SKM-1 treated with dmso at 0.1 percent for 144 hours (cell line): Measurements from ENCODE around the gene NXPH4.

Experiments
- DNase-seq: peaks from one replicate; lab custom pipeline; 2025; ENCODE audit not compliant: unreplicated experiment; lab: John Stamatoyannopoulos, UW

Gene NXPH4

DNA sequence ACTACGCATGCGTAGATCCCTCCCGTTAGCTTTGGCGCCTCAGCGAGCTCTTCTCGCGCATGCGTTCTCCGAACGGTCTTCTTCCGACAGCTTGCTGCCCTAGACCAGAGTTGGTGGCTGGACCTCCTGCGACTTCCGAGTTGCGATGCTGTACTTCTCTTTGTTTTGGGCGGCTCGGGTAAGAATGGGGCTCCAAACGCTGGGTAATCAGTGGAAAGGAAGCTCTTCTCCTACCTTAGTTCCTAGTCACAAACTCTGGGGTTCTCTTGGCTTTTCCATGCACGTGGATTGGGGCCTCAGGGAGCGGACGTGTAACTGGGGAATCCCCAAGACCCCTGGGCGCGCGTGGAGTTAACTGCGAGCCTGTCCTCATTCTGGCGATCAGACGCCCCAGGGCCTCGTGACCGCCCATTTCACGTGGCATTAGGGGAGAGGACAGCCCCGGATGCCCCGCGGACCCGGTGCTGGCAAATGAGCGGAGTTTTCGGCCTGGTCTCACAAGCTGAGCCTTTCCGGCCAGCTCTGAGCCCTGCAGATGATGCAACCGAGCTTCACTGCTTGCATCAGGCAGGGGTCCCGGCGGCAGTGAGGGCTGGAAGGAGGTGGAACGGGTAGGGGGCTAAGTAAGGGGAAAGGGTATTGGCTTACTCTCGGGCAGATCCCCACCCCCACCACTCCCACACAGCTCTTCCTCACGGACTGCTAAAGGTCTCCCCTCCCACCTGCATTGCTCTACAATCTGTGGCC is 13.2 kb downstream of the NXPH4 start, which contains the start of gene SHMT2:
Gene SHMT2 (plus strand): TSS at position 78 of the 747 bp plus-strand sequence. CDS start 68 bp downstream, at position 146.
- peak; percentile 81 for DNase-seq

DNA sequence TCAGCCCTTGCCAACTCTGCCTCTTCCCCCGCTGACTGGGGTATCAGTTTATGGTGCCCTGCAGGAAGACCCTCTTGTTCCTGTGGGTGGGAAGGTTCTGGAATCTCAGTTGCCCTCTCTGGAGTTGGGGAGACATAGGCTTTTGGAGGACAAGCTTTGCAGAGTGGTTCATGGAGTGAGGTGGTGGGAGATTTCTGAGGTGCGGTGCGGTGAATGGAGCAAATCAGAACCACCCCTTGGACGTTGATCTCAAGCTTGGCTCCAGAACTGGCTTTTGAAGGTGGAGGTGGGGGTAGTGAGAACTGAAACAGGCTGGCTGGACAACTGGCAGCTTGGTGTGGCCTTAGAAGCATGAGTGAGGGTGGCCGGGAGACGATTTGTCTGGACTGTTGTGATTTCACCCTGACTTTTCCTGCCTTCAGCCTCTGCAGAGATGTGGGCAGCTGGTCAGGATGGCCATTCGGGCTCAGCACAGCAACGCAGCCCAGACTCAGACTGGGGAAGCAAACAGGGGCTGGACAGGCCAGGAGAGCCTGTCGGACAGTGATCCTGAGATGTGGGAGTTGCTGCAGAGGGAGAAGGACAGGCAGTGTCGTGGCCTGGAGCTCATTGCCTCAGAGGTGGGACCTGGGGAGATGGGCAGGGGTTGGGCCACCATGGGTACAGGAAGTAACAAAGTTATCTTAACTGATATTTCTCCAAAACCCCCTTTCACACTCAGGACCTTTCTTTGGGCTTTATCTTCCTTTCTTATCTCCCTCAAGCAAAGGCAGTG is 14.0 kb downstream of the NXPH4 start:
- no peak for DNase-seq

DNA sequence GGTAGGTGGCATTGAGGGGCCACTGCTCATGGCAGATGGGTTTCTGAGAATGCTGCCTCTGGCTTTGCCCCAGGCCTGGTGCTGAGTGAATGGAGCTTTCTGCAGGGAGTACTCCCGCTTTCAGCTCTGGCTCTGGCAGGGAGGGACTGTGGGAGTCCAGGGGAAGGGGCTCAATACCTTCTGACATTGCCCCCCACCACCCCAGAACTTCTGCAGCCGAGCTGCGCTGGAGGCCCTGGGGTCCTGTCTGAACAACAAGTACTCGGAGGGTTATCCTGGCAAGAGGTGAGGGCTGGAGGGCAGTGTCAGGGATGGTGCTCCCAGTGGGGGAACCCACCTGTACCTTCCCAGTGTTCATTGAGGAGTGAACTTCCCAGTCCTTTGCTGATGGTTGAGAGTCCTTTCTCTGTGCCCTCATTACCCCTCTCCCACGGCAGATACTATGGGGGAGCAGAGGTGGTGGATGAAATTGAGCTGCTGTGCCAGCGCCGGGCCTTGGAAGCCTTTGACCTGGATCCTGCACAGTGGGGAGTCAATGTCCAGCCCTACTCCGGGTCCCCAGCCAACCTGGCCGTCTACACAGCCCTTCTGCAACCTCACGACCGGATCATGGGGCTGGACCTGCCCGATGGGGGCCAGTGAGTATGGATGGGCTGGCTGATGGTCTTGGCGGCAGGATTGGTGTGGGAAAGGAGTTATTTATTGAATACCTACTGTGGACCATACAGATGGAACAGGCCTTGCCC is 14.9 kb downstream of the NXPH4 start:
- no peak for DNase-seq

DNA sequence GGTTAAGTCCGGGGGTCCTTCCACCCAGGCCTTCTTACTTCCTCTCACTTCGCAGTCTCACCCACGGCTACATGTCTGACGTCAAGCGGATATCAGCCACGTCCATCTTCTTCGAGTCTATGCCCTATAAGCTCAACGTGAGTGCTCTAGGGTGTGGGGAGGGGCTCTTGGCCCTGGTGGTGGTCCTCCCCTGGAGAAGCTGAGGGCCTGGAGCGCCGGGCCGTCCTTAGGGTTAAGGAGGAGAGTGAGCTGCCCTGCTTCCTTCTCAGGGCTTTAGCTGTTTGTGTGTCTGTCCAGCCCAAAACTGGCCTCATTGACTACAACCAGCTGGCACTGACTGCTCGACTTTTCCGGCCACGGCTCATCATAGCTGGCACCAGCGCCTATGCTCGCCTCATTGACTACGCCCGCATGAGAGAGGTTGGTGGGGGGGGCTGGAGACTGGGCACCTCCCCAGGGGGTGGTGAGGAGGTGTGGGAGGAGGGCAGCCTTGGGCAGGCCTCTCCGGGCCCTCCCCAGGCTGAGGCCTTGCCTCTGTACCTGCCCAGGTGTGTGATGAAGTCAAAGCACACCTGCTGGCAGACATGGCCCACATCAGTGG is 15.7 kb downstream of the NXPH4 start:
- DNase-seq, result no peak

DNA sequence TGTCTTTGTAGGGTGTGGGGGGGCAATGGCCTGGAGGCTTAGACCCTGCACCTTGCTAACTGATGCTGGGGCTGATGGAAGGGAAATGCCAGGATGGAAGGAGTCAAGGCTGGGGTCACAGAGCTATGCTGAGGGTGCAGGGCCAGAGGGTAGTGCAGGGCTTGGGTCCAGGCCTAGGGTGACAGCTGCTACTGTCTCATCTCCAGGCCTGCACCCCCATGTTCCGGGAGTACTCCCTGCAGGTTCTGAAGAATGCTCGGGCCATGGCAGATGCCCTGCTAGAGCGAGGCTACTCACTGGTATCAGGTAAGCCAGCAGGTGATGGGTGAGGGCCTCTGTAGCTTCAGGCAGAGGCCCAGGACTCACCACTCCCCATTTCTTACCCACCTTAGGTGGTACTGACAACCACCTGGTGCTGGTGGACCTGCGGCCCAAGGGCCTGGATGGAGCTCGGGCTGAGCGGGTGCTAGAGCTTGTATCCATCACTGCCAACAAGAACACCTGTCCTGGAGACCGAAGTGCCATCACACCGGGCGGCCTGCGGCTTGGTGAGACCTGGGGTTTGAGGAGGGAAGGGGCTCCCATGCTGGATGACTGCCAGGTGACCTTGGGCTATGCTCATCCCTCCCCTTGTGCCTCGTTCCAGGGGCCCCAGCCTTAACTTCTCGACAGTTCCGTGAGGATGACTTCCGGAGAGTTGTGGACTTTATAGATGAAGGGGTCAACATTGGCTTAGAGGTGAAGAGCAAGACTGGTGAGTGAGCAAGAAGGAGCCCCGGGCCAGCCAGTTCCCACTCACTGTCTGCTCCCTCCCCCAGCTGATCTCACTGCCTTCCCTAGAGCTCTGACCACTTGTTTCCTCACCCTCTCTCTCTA is 17.0 kb downstream of the NXPH4 start:
- DNase-seq, result no peak

DNA sequence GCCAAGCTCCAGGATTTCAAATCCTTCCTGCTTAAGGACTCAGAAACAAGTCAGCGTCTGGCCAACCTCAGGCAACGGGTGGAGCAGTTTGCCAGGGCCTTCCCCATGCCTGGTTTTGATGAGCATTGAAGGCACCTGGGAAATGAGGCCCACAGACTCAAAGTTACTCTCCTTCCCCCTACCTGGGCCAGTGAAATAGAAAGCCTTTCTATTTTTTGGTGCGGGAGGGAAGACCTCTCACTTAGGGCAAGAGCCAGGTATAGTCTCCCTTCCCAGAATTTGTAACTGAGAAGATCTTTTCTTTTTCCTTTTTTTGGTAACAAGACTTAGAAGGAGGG is 17.6 kb downstream of the NXPH4 start:
- no peak for DNase-seq

DNA sequence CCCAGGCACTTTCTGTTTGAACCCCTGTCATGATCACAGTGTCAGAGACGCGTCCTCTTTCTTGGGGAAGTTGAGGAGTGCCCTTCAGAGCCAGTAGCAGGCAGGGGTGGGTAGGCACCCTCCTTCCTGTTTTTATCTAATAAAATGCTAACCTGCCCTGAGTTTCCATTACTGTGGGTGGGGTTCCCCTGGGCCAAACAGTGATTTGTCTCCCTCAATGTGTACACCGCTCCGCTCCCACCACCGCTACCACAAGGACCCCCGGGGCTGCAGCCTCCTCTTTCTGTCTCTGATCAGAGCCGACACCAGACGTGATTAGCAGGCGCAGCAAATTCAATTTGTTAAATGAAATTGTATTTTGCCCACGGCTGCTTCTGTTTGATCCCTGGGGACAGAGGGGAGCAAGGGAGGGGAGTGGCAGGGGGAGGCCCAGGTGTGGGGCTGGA is 18.0 kb downstream of the NXPH4 start:
- DNase-seq, result no peak

DNA sequence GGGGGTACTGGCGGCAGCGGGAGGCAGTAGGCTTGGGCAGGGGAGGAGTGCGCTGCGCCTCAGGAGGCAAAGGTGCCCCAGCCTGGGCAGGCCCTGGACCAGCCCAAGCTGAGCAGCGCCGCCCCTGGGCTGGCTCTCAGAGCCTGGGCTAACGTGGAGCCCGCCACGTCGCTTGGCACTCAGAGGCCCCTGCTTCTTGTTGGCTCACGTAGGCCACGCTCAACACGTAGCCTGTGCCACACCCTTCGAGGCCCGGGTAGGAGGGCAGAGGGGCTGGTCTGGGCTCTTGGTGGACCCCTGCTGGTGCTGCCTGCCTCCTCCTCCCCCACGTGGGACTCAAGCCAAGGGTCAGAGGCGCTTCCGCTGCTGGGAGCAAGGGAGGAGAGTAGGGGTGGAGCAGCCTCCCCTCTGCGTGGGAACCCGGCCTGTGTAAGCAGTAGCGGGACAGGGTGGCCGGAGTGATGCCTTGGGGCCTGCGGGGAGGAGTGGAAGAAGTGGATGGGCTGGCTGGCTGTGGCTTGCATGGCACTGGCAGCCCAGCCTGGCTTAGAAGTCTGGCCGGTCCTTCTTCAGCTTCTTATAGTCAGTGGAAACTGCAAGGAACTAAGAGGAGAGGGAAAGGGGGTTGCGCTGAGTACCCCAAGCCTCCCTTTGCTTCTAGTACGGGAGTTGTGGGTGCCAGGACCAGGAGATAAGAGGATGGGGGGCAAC is 18.6 kb downstream of the NXPH4 start:
- DNase-seq, result no peak

DNA sequence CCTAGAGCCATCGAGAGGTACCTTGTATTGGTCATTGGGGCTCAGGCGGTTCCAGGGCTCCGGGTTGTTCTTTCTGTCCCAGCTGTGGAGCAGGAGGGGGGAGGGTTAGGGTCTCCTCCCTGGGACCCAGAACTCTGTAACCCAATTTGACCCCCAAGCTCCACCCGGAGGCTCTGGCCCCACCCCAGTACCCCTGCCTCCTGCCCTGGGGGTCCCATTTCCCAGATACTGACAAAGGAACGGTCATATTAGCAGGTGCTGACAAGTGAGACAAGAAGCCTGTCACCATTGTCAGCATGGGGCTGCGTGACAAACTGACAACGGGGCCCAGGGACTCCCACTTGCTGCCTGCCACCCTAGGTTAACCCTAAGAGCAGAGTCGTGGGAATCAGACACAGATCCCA is 19.1 kb downstream of the NXPH4 start:
- DNase-seq, result no peak

DNA sequence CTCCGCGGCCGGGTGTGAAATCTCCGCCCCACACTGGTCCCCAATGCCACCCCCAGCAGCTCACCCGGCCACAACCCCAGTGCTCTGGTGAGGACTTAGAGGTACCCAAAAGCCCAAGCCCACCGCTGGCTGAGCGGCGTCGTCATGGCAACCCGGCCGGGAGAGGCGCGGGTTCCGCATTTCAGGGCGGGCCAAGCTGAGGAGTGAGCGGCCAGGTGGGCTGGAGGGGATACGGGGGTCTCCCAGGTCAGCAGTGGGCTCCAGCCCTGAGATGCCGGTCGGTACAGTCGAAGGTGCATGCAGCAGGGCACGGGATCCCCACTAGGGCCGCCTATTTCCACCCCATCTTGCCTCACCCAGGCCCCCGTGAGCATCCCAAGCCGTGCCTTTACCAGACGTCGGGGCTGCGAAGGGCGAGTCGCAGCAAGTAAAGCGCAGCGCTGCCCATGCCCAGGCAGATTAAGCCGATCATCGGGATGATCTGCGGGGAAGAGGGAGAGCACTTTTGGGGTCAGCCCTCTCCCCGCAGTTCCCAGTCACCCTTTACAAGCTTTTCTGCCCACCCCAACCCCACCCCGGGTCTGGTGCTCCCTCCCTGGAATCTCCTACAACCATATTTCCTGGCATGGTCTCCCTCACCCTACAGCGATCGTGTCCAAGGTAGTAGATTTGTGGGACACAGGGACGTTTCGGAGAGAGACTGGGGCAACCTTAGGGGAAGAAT is 19.8 kb downstream of the NXPH4 start:
- no peak for DNase-seq

DNA sequence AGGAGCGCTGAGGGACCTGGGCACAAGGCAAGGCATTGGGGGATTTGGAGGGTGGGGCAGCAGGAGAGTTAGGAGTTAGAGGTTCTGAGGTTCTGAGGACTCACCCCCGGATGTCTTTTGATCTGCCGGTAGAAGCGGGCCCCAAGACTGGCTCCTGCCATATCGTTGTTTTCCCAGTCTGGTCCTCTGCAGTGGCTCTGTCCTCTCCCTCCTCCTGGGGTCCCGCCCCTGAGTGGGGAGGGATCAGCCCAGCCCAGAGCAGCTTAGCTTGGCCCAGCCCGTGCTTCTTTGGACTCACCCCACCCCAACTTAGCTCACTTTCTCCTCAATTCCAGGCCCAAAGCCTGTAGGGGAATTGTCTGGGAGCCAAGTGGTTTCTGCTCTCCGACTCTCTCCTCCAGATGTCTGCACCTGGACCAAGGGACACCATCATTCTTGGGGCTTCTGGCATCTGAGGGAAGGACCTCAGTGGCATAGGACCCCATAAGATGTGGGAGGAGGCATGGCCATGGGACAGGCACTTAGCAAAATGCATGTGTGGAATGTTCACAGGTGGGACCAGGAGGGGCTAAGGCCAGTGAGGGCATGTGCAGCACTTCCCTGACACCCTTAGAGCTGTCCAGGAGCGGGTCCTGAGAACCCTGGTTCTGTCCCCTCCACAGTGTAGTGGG is 20.5 kb downstream of the NXPH4 start:
- DNase-seq, result no peak

DNA sequence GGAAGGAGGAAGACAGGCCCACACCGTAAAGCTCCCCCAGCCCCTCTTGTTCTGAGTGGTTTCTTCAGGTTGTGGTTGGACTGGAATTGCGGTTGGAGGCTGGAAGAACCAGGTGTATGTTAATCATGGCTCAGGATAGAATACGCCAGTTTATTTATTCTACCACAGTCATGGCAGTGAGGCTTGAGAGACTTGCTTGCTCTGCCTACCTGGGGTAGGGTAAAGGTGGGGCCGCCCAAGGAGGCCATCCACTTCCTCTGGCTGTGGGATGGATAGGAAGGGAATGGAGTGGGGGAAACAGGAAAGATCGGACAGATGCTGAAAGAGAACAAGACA is 21.0 kb downstream of the NXPH4 start:
- DNase-seq, result no peak

DNA sequence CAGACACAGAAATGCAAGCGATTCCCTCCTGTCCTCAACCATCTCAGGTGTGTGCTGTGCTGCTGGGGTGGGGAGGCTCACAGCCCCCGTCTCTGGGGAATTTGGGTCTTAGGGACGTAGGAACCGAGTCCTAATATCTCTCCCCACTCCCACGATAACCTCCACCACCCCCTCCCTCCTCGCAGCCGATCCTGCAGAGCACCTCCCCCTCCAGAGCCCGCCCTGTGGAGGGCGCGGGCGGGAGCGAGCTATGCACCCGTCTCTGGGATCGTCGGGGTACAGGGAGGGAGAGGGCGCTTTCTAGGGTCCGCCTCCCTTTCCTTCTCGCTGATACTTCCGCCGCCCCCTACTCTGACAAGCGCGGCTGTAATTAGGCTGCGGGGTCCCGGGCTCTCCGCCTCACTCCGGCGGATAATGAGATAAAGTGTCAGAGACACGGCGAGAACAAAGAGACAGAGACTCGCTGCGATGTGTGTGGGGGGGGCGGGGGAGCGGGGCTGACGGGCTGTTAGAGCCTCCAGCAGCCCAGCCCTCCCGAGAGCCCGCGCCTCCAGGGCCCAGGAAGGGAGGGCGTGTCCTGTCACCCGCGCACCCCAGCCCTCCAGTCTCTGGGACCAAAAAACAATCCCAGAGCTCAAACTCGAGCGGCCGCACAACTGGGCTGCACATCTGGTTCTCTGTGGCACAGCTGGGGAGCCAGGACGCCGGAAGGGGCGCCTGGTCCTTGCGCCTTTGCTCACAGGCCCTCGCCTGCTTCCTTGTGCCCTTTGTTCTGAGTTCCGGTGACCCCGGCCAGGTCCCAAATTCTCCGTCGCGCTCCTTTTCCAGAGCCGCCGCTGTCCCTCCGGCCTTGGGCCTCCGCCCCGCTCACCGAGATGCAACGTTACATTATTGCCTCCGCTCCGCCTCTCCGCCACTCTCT is 21.6 kb downstream of the NXPH4 start:
- no peak for DNase-seq

DNA sequence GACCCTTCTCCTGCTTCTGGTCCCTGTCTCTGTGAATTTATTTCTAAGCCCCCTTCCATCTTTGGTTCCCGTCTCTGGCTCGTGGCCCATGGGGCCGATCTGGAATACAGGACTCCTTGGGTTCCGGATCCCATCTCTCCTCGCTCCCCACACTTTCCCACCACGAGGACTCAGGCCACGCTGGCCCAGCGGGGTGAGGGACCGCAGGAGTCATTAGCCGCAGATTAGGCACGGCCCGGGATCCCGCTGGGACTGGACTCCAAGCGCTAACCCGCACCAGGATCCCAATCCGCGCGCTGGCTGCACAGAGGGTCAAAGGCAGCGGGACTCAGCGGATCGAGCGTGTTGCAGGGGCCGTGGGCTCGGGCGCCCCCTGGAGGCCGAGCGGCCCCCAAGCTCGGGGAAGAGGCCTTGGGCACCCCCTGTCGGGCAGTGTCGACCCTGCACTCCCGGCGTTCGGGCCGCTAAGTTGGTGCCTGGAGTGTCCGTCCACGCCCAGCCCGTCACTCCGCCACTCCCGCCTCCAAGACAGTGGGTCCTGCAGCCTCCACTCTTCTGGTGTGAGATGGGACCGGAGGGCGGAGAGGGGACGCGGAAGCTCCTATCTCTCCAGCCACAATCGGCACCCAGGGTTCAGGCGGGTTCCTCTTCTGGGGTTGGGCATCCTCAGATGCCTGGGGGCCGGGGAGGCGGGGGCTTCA is 22.4 kb downstream of the NXPH4 start:
- DNase-seq, result peak; percentile 69

DNA sequence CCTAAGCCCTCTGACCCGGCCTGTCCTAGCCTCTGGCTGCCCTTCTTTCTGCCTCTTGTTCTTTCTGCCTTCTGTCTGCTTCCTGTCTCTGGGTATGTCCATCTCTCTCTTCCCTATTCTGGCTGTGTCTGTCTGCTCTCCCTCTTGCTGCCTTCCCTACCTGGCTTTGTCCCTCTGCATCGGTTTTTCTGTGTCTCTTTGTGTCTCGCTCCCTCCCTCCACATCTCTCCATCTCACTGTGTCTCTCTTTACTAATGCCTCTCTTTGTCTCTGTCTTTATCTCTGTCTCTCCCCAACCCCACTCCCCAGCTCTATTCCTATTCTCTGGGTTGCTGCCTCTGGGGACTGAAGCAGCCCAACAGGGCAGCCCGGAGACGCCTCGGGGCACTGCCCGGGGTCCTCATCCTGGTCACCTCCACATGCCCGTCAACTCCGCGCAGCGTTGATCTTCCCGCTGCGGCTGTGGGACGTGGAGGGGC is 23.0 kb downstream of the NXPH4 start:
- DNase-seq, result no peak

DNA sequence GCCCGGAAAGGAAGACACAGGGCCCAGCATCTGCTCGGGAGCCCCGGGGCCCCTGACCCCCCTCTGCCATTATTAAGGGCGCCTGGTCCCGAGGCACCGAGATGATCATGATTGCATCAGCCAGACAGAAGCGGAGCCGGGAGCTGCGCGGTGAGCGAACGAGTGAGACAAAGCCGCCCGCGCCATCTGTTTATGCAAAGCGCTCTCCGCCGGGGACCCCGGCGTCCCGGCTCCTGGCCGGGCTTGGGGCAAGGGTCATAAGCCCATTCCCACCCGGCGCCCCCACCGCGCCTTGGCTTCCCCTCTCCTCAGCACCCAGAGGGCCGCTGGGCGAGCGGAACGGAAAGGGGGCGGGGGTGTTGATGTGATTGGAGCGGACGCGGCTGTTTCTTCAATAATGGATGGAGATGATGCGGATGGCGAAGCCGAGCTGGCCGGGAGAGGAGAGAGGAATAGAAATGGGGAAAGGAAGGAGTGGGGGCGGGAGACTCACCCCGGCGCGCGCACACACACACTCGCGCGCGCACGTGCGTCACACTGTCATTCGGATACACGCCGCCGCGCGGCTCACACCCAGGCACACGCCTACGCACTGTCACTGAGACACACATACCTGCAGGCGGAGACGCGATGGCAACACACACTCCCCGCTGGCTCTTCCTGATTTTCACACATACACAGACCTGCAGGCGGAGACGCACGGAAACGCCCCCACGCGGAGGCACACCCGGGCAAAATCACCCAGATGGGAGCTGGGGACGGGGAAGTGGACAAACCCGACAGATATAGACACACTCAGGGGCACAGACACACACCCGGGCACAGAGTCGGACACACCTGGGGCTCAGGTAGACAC is 23.7 kb downstream of the NXPH4 start:
- peak; percentile 14 for DNase-seq
